ENCODE data around the gene HMGA1.

HMGA1 gene, protein sequence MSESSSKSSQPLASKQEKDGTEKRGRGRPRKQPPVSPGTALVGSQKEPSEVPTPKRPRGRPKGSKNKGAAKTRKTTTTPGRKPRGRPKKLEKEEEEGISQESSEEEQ
- total RNA-seq = 73.6 to 82.5 reads per million in 2 donors

DNA sequence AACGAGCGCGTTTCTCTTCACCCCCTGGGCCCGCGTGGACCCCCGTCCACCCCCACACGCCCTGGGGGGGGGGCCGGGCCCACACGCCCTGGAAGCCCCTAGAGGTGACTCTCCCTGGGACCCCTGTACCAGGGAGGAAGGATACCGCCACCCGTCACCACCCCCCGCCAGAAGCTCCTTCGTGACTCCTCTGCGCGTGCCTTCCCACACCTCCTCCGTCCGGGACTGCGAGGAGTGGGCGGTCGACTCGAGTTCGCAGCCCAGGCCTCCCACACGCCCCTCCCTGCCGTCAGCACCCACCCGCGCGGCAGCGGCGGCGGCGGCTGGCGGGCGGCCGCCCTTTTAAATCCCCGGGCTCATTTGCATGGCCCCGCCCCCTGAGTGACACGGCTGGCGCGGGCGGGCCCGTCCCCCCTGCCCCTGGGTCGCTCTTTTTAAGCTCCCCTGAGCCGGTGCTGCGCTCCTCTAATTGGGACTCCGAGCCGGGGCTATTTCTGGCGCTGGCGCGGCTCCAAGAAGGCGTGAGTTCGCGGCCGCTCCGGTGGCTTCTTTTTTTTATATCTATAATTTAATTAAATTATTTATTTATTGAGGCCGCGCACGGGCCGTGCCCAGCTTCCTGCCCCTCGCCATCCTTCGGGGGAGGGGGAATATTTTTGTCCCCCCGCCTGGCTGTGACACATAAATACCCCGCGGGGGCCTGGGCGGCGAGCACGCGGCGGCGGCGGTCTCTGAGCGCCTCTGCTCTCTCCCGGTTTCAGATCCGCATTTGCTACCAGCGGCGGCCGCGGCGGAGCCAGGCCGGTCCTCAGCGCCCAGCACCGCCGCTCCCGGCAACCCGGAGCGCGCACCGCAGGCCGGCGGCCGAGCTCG, at the start of gene HMGA1:
Gene HMGA1, plus strand, starts transcription at position 431 of the 873 bp plus-strand sequence. CDS start 3,908 bp downstream, outside the sequence.
- peak; percentile 92 for DNase-seq

DNA sequence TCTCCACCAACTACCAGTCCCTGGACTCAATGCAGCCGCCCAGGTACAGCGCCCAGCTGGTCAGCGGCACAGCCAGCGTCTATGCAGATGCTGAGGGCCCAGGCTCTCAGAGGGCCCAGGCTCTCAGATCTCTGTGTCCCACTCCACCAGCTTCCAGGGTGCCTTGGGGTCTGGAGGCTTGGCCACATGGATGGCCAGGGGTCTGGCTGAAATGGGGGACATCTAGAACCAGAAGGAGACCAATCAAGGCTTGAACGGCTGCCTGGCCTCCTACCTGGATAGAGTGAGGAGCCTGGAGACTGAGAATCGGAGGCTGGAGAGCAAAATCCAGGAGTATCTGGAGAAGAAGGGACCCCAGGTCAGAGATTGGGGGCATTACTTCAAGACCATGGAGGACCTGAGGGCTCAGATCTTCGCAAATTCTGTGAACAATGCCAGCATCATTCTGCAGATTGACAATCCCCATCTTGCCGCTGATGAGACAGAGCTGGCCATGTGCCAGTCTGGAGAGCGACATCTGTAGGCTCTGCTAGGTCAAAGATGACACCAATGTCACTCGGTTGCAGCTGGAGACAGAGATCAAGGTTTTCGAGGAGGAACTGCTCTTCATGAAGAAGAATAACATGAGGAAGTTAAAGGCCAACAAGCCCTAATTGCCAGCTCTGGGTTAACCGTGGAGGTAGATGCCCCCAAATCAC, 46.7 kb upstream of the HMGA1 start:
- DNase-seq = peak; percentile 15

DNA sequence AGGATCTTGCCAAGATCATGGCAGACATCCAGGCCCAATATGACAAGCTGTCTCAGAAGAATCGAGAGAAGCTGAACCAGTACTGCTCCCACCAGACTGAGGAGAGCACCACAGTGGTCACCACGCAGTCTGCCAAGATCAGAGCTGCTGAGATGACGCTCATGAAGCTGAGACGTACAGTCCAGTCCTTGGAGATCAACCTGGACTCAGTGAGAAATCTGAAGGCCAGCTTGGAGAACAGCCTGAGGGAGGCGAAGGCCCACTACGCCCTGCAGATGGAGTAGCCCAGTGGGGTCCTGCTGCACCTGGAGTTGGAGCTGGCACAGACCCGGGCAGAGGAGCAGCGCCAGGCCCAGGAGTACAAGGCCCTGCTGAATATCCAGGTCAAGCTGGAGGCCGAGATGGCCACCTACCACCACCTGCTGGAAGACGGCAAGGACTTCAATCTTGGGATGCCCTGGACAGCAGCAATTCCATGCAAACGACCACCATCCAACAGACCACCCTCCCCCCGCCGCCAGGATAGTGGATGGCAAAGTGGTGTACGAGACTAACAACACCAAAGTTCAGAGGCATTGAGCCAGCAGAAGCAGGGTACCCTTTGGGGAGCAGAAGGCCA, 46.1 kb upstream of the HMGA1 start:
- no peak for DNase-seq

DNA sequence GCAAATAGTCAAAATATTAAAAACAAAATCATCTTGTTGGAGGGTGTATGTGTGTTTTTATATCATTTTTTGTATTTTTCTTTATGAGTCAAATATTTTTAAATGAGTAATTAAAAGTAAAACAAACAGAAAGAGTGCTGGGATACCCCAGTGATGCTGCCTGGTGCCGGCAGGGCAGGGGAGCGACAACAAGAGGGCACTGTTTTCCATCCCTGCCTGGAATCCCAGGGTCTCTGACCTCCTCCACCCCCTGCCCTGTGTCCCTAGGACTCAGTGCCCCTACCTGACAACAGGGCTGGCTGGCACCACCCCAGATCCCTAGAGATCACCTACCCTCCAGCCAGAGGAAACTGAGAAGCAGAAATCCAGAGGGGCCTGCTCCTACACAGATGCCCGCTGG, 41.9 kb upstream of the HMGA1 start:
- DNase-seq = no peak

DNA sequence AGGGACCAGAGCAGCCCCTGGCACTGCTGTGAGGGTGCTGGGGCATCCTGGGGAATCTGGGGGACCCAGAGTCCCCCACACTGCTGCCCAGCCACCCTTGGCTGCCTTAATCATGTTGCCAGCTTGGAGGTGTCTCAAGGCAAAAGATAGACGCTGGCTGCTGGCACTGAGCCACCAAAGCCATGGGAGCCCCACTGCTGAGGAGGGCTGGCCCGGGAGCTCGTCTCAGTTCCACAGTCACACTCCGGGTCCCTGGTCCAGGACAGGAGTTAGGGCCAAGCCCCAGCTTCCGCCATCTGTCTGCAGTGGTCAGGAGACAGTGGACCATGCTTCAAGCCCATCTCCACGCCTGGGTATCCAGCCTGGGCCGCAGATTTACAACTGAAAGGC, 41.0 kb upstream of the HMGA1 start:
- no peak for DNase-seq

DNA sequence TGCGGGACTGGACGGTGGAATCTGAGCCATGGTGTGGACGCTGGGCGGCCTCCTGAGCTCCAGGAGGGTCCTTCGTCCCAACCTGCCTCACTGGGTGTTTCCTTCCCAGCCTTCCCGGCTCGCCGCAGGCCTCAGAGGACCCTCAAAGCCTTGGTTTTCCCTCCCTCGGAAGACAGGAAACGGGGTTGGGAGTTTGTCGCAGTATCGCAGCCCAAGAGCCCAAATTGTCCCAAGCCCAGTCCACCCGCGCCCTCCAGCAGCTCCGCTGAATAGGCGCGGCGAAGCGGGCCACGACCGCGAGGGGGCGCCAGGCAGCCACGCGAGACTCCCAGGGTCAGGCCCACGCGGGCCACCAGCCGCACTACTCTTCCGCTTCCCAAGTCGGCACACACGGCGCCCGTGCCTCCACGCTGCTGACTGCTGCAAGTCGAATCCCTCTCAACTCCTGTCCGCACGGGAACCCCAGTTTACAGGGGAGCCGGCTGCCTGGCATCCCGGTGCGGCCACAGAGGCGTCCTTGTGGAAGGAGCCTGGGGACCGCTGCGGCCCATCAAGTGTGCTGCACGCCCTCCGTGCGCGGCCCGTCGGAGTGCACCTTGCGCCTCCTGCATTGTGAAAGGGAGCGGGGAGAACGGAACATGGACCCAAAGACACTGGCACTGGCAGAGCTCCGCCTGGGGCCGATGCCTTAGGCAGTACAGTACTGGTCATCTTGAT, 40.4 kb upstream of the HMGA1 start:
- peak; percentile 89 for DNase-seq

DNA sequence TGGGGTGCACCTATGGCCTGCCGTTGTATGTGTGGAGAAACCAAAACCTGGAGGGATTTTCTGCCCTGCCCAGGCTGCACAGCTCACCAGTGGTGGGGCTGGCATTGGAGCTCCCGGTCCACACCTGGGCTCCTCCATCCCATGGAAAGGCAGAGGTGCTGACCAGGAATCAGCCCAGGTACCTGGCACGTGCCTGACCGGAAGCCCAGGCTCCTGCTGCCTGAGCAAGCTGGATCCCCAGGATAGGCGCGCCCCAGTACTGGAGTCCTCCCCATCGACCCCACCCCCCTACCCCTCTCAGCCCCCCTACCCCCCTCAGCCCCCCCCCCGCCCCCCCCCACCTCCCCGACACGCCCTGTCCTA, 39.9 kb upstream of the HMGA1 start:
- DNase-seq = no peak

DNA sequence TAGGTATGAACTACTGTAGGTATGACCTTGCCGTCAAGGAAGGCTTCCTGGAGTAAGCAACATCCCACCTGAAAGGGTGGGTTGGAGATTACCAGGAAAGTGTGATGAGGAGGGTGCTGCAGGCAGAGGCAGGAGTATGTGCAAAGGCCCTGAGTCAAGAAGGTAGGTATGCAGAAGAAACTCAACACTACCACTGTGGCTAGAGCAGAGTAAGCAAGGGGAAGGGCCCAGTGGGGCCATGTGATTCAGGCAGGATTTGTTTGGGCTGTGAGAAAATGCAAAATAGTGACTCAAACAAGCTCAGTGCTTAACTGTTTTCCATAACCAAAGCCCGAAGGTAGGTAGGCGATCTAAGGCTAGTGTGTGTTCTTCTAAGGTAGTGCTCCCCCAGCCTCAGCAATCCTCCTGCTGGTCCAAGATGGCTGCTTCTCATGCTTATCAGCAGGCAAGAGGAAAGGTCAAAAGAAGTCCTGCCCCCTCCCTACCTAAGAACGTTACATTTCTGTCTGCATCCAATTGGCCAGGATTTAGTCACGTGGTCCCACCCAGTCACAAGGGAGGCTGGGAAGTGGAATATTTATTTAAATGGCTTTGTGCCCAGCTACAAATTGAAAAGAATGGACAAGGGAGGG, 36.2 kb upstream of the HMGA1 start:
- DNase-seq = no peak

DNA sequence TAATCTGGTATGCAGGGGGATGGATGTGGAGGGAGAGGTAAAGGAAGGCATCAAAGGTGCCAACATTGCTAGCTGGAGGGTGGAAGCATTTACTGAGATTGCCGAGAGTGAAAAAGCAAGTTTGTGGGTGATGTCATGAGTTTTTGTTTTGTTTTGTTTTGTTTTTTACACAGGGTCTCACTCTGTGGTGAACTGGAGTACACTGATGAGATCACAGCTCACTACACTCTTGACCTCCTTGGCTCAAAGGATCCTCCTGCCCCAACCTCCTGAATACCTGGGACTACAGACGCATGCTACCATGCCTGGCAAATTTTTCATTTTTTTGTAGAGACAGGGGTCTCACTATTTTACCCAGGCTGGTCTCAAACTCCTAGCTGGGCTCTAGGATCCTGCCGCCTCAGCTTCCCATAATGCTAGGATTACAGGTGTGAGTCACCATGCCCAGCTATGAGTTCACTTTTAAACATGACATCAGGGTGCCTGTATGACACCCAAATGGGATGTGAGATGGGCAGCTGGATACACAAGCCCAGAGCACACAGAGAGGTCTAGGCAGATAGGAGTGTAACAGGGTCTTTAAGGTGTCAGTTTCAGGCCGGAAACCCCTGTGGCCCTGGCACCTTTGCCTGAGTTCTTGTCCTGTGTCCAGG, 35.1 kb upstream of the HMGA1 start:
- no peak for DNase-seq

DNA sequence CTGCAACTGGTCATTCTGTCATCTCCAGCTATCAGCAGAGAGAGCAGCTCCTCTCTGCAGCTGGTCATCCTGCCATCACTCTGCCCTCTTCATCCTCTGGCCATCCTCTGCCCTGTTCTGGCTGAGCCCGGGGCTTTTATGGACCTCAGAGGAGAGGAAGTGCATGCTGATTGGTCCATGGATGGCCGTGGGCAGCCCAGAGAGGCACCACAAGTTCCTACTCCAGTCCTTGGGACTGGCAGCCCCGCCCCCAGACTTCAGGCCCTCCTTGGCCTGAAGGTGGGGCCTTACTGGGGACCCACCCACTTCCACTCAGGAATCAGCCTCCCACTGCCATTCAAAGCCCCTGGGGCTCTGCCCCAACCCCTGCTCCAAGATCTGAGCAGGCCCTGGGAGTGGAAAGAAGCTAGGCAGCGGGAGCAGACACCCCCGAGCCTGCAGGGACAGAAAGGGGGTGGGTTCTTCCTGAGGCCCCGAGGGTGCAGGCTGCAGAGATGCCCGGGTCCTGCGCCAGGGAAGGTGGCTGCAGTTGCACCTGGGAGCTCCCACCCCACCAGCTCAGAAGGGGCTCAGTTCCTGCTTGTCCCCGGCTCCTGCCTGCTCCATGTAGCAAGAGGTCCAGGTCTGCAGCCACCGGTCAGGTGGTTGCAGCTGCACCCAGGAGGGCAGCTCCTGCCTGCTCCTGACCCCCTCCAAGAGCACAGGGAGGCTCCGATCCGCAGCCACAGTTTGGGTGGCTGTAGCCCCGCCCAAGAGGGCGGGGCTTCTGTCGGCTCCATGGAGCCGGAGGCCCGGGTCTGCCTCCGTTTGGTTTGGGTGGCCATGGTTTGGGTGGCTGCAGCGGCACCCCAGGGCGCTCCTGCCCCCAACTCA, 34.1 kb upstream of the HMGA1 start:
- DNase-seq = no peak

DNA sequence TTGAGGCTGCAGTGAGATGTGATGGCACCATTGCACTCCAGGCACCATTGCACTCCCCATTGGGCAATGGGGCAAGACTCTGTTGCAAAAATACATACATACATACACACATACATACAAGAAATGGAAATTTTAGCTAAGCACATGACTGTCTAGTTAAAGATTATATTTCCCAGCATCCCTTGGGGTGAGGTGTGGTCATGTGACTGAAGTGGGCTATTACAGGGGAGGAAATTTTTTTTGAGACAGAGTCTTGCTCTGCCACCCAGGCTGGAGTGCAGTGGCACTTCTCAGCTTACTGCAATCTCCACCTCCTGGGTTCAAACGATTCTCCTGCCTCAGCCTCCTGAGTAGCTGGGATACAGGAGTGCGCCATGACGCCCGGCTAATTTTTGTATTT, 32.0 kb upstream of the HMGA1 start:
- no peak for DNase-seq

DNA sequence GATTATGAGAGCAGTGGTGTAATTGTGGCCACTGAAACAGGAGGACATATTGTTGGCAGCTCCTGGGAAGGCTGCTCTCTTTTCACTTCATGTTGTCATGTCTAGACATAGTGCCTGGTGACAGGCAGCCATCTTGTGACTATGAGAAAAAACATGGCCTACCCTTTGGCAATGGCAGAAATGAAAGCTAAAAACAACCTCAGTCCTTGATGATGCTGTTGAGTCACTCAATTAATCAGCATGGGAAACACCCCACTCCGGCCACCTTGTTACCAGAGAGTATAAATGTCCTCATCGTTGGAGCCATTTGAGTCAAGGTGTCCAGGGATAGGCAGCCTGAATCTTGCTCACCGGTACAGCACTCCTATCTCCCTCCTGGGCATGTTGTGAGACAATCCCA, 31.2 kb upstream of the HMGA1 start:
- no peak for DNase-seq

DNA sequence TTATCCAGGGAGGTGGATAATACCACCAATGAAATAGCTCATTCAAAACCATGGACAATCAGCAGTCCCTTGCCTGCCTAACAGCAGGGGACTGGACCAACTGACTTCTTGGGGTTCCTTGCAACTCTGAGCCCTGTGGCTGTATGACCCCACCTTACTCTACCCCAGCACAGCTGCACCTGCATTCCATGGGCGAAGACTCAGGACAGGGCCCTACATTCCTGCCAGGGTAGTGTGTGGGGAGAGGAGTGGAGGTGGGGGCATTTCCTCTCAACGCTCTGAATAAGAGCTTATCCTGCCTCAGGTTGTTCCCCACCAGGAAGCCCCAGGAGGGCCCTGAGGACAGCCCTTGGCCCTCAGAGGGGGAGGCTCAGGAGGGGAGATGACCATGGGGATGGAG, 30.8 kb upstream of the HMGA1 start:
- no peak for DNase-seq

DNA sequence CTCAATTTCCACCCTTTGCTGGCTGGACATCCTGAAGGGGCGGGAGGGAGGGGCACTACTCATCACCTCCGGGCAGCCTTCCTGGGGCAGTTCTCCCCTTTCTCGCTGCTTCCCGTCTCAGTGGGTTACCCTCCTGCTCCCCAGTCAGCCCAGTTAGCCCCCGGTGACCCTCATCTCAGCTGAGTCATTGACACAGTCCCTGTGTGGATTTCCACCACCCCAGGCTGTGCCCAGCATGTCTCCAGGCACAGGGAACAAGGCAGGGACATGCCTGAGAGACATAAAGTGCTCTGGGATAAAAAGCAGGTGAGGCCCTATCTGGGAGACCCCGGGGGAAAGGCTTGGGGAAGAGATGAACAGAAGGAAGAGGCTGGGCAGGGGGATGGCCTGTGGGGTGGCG, 29.9 kb upstream of the HMGA1 start:
- DNase-seq = no peak

DNA sequence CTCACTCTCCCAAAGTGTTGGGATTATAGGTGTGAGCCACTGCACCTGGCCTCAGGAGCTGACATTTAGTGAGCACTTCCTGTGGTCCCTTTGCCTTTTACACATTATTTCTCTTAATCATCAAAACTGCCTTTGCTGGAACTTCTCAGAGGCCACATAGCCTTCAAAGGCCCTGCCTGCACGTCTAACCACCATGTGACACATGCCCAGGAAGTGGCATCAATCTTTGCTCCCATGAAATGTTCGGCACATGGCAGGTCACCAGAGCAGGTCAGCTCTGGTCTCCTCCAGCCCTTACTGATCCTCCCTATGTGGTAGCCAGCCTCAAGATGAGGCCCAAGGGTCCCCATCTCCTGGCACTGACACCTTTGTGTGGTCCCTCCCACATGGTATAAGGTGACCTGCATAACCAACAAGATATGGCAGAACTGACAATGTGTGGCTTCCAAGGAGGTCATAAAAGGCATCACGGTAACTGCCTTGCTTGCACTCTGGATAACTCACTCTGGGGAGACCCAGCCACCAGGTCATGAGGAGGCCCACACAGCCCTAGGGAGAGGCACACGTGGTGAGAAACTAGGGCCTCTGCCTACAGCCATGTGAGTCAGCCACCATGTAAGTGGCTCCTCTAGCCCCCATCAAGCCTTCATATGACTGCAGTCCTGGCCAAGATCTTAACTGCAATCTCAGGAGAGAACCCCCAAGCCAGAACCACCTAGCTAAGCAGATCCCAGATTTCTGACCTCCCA, 28.8 kb upstream of the HMGA1 start:
- DNase-seq = no peak

DNA sequence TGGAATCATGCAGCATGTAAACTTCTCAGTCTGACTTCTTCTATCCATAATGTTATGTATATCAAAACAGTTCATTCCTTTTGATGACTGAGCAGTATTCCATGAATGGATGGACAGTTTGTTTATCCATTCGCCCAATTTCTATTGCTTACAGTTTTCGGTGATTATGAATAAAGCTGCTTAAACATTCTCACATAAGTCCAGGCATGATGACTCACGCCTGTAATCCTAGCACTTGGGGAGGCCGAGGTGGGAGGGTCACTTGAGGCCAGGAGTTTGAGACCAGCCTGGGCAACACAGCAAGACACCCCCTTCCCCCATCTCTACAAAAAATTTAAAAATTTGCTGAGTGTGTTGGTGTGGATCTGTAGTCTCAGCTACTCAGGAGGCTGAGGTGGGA, 22.9 kb upstream of the HMGA1 start:
- no peak for DNase-seq

DNA sequence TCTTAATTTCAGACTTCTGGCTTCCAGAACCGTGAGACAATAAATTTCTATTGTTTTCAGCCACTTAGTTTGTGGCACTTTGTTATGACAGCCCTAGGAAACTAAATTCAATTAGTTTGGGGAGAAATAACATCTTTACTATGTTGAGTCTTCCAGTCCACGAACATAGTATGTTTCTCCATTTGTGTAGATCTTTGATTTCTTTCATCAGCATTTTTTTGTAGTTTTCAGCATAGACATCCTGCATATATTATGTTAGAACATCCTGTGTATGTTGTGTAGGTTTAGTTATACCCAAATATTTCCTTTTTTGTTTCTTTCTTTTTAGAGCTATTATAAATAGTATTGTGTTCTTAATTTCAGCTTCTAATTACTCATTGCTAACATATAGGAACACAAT, 18.0 kb upstream of the HMGA1 start:
- DNase-seq = no peak

DNA sequence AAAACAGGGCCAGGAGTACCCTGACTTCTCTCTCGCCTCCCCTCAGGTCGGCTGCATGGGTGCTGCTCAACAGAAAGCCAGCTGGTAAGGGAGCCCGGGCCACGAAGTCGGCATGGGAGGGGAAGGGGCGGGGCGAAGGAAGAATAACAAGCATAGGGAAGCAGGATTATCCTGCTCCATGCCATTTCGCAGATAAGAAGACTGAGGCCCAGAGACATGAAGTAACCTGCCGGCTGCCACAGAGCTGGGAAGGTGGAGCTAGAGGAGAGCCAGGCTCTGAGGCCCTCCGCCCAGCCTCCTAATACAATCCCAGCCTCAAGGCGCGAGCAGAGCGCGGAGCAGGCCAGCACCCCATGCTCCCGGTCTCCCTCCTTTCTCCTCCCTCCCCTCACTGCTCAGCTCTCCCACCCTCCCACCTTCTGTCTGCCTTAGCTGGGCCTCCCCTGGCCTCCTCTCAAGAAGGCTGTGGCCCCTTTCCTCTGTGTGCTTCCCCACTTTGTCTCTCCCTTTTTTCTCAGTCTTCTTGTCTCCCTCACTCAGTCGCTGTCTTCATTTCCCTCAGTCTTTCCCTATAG, 13.2 kb upstream of the HMGA1 start:
- no peak for DNase-seq
